ENCODE results near the gene PRUNE2.

The PRUNE2 gene

DNA sequence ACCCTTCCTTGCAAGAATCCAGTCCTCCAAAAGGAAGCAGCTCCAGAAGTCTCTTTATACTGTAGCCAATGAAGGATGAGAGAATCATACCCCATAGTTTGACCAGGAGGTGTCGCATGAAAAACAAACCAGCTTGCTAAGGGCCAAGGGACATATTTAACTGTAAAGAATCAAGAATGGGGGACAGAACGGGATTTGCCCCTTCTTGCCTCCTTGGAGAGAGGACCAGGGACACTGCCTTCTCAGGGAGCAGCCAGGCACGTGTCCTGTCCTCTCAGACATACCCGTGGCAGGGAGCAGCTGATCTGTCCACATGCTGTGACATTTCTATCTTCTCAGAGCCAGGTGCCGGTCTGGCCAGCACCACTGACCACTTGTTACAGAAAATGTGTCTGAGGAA lies 11.7 kb downstream of the PRUNE2 start:
- no peak for DNase-seq (ENCODE audit: low read depth in 2 of 2)

DNA sequence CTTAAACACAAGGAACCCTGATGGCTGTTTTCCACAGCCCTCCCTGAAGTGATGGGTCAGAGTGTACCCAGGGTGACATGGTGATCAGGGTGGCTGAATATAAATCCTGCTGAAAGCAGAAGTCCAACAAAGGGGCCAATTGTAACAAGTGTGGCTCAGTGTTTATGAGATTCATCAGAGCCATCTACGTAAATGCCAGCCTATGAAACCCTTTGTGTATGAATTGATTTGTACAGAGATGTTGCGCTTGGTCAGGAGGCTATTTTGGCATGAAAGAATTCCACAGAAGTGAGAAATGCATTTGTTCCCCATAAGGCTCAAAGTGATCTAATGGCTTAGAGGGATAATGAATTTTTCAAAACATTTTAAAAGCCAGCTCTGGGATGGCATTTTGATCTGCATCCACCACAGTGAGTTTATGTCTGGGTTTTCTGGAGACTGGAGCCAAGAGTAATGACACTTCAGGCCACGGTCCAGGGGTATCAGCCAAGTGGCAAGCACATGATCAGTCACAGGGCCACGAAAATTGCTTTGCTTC lies 12.4 kb downstream of the PRUNE2 start:
- DNase-seq (ENCODE audit: low read depth in 2 of 2), result no peak
- H3K4me3 ChIP-seq (replicated peaks in 1 of 2; ENCODE audit: low read depth in 2 of 2, low read length in 2 of 2), result no peak overlapping the region
- TF ChIP-seq, protein P1, sequence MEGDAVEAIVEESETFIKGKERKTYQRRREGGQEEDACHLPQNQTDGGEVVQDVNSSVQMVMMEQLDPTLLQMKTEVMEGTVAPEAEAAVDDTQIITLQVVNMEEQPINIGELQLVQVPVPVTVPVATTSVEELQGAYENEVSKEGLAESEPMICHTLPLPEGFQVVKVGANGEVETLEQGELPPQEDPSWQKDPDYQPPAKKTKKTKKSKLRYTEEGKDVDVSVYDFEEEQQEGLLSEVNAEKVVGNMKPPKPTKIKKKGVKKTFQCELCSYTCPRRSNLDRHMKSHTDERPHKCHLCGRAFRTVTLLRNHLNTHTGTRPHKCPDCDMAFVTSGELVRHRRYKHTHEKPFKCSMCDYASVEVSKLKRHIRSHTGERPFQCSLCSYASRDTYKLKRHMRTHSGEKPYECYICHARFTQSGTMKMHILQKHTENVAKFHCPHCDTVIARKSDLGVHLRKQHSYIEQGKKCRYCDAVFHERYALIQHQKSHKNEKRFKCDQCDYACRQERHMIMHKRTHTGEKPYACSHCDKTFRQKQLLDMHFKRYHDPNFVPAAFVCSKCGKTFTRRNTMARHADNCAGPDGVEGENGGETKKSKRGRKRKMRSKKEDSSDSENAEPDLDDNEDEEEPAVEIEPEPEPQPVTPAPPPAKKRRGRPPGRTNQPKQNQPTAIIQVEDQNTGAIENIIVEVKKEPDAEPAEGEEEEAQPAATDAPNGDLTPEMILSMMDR (IDR thresholded peaks at IDR 0.05; ENCODE audit: low read depth, low read length), result no peak

More for the DNA sequence above, 11.7 kb downstream of the PRUNE2 start:
- no peak overlapping the region for H3K4me3 ChIP-seq (replicated peaks in 1 of 2; ENCODE audit: low read depth in 2 of 2, low read length in 2 of 2)
- TF ChIP-seq, protein P1 (IDR thresholded peaks at IDR 0.05; ENCODE audit: low read depth, low read length), result no peak

DNA sequence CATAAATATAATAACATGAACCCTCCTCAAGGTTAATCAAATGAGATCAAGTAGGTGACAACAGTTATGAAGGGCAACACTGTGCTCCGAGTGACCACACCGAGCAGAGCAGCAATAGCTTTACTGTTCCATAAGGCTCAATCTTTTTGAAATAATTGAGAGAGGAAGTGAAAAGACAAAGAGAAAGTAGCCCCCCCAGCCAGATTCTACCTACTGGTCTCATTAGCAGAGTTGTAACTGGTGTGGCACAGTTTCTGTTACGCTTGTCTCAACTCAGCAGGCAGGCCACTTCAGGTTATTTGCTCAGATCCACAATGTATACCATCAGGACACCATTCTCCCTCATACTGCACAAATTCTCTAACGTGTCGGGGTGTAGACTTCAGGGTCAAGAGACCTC lies 14.0 kb downstream of the PRUNE2 start:
- DNase-seq (ENCODE audit: low read depth in 2 of 2), result no peak
- TF ChIP-seq, protein P1 (IDR thresholded peaks at IDR 0.05; ENCODE audit: low read depth, low read length), result no peak
- no peak overlapping the region for H3K4me3 ChIP-seq (replicated peaks in 1 of 2; ENCODE audit: low read depth in 2 of 2, low read length in 2 of 2)

DNA sequence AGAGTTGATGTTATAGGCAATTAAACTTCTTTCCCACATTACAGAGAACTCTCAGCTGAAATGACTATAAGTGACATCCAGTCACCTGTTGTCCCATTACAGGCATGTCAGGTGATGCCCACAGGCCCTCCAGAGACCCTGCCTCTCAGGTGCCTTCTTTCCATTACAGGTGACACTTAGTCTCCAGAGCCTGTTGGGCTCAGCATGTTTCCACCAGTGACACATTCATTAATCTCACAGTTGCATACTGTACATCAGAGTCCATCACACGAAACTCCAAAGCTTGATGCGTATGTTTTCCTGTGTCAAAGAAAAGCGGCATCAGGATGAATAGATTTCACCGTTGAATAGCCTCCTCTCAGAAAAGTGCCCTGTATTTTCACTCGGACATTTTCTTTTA lies 14.6 kb downstream of the PRUNE2 start:
- TF ChIP-seq, protein P1 (IDR thresholded peaks at IDR 0.05; ENCODE audit: low read depth, low read length), result no peak
- no peak overlapping the region for H3K4me3 ChIP-seq (replicated peaks in 1 of 2; ENCODE audit: low read depth in 2 of 2, low read length in 2 of 2)
- no peak for DNase-seq (ENCODE audit: low read depth in 2 of 2)

DNA sequence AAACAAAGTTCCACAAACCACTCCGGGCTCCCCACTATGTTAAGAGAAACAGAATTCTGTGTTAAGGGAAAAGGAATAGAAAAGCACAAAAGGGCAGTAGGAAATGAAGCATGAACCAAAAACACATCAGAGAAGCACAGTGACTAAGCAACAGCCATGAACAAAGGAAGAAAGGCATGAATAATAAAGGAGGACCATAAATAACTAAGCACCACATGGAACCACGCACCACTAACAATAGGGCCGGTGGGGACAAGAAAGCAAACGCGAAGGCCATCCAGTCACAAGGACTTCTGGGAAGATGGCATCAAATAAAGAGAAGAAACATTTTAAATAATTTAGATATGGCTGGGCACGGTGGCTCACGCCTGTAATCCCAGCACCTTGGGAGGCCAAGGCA lies 18.0 kb downstream of the PRUNE2 start:
- H3K4me3 ChIP-seq (replicated peaks in 1 of 2; ENCODE audit: low read depth in 2 of 2, low read length in 2 of 2), result no peak overlapping the region
- TF ChIP-seq, protein P1 (IDR thresholded peaks at IDR 0.05; ENCODE audit: low read depth, low read length), result no peak
- DNase-seq (ENCODE audit: low read depth in 2 of 2), result peak in 1 of 2 donors; percentile 31

DNA sequence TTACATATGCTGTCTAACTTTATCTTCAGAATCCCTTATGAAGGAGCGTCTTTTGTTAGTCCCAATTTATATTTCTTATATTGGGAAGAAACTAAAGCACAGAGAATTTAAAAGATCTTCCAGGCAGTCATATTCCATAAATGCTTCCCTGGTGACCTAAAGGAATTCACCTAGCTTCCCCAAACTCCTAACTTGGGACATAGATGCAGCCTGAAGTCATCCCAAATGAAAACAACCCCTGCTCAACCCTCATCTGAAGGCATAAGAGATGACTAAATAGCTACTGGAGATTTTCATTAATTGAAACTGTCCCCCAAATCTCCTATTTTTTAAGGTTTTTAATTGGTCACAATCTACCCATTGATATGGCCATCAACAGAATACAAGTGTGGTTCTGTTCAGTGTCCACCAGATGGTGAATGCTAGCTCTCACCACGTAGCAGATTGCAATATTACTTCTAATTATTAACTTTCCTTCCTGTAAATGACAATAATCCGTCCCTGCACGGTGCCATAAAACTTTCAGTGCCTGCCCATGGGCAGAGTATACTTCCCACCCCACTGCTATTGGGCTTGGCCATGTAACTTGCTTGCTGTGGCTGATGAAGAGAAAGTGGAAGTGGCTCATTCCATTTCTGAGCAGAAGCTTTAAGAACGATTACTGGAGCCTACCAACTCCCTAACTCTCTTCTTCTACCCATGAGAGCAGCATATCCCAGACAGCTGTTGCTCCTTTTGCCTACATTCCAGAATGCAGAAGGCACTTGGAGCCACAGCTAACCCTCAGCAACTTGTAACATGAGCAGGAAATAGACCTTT lies 18.7 kb downstream of the PRUNE2 start:
- no peak overlapping the region for H3K4me3 ChIP-seq (replicated peaks in 1 of 2; ENCODE audit: low read depth in 2 of 2, low read length in 2 of 2)
- no peak for DNase-seq (ENCODE audit: low read depth in 2 of 2)
- TF ChIP-seq, protein P1 (IDR thresholded peaks at IDR 0.05; ENCODE audit: low read depth, low read length), result no peak

All from cardiac fibroblast (primary cell).